NOMO-1 treated with dmso at 0.1 percent for 144 hours (cell line): ENCODE results near the gene CCT2.

ENCODE experiments used
- DNase-seq: peaks from one replicate; lab custom pipeline; 2025; ENCODE audit not compliant: unreplicated experiment; lab: John Stamatoyannopoulos, UW

The CCT2 gene

GRCh38 chr12:69639400-69640016 lies 54.2 kb downstream of the CCT2 start:
- DNase-seq, result peak; percentile 39

- DNase-seq, result no peak
Measured at GRCh38 chr12:69641546-69641945, 56.3 kb downstream of the CCT2 start.

- DNase-seq, result no peak
Measured at GRCh38 chr12:69642531-69642930, 57.3 kb downstream of the CCT2 start.

GRCh38 chr12:69644511-69644910 lies 59.3 kb downstream of the CCT2 start:
- DNase-seq, result no peak

- no peak for DNase-seq
Measured at GRCh38 chr12:69645031-69645430, 59.8 kb downstream of the CCT2 start.

- DNase-seq, result no peak
Measured at GRCh38 chr12:69647178-69647577, 61.9 kb downstream of the CCT2 start.

GRCh38 chr12:69648476-69648875 lies 63.2 kb downstream of the CCT2 start:
- DNase-seq, result no peak

- DNase-seq, result no peak
Measured at GRCh38 chr12:69649529-69649928, 64.3 kb downstream of the CCT2 start.
